HAP-1 (cell line): ENCODE data around the gene PKP2.
A peak's percentile ranks its signal among the peaks of the same experiment; 100 is the strongest.

Source experiments
- DNase-seq, 2 experiments: peaks; one replicate each; pipeline ENCODE4 v3.0.0-alpha.2; 2016 to 2020; ENCODE audit warnings: low spot score in 2 of 2
- H3K27me3 ChIP-seq: fragments of 250-450 bp; sonication (Bioruptor Pico); 2 replicates; pipeline ENCODE4 v1.5.1; 2020; ENCODE audit warnings: low read depth, mild to moderate bottlenecking, moderate library complexity
- H3K36me3 ChIP-seq: fragments of 250-450 bp; sonication (Bioruptor Pico); replicated peaks from 2 replicates; pipeline ENCODE4 v1.5.1; 2020; ENCODE audit warnings: mild to moderate bottlenecking
- H3K4me1 ChIP-seq: fragments of 250-450 bp; sonication (Bioruptor Pico); 2 replicates; pipeline ENCODE4 v1.5.1; 2020; ENCODE audit warnings: mild to moderate bottlenecking
- H3K4me3 ChIP-seq: fragments of 250-450 bp; sonication (Bioruptor Pico); 2 replicates; pipeline ENCODE4 v1.5.1; 2020; ENCODE audit warnings: mild to moderate bottlenecking, moderate library complexity
- H3K9me3 ChIP-seq: fragments of 250-450 bp; sonication (Bioruptor Pico); 2 replicates; pipeline ENCODE4 v1.5.1; 2020; ENCODE audit warnings: mild to moderate bottlenecking, moderate library complexity
- in situ Hi-C: fragments of 300-500 bp; cut with MboI; formaldehyde crosslinking; loops from 3 replicates; pipeline ENCODE4 v1.14.3; 2020; ENCODE audit warnings: low sequenced_read_pairs, inconsistent platforms, mixed read lengths

Gene PKP2

GRCh38 chr12:32896432-32897280 lies at the start of gene PKP2:
Gene PKP2, minus strand, starts transcription at chr12:32896777. Its CDS starts 46 bp downstream, at chr12:32896731.
- Histone ChIP-seq H3K9me3 (no peaks in the 10 kb centered on the region), H3K27me3 (no peaks in the 10 kb centered on the region), H3K36me3 (no peaks in the 10 kb centered on the region), H3K4me3 (peak within 1 kb of the TSS; percentile 69), H3K4me1 (peaks cover 46% of the 10 kb centered on the region)
- DNase-seq, result peak; percentile 50 to 79
- in situ Hi-C loops, result no loop called here

DNA sequence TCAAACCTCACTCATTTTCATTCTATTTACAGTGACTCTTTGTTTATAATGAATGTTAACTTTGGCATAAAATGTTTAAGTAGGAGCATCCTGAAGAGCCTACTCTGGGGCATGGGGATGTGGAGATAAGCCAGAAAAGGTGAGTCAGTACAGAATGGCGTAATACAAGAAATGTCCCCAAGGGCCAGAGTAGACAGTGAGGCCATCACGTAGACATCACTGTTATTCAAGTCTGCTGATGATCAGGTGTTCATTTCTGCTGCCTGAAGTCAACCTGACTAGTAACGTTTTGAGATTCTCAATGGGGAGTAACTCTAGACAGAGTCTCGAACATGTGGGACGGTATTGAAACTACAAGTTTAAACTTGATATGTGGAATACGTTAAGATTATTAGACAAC lies 47.6 kb upstream of the PKP2 start:
- H3K4me3 ChIP-seq, result no peak overlapping the region
- DNase-seq, result no peak
- H3K36me3 ChIP-seq, result no peaks in the 10 kb centered on the region
- H3K9me3 ChIP-seq, result no peaks in the 10 kb centered on the region
- H3K27me3 ChIP-seq, result no peaks in the 10 kb centered on the region
- in situ Hi-C loops, result loop anchor here (25.0 kb wide), 1 partner anchor 1068 kb away; the partner anchor contains the start of gene ALG10
- H3K4me1 ChIP-seq, result no peaks in the 10 kb centered on the region

GRCh38 chr12:32939801-32940200 lies 43.2 kb upstream of the PKP2 start:
- no peak for DNase-seq
- Histone ChIP-seq H3K36me3 (no peaks in the 10 kb centered on the region), H3K4me1 (no peaks in the 10 kb centered on the region), H3K4me3 (no peak overlapping the region), H3K27me3 (peaks cover 3% of the 10 kb centered on the region; the same call in 1 of the 2 replicates), H3K9me3 (no peaks in the 10 kb centered on the region)
- in situ Hi-C loops, result loop anchor here (10.0 to 25.0 kb wide), 2 partner anchors 175 to 1072 kb away; partner anchors contain the start of gene ALG10

DNA sequence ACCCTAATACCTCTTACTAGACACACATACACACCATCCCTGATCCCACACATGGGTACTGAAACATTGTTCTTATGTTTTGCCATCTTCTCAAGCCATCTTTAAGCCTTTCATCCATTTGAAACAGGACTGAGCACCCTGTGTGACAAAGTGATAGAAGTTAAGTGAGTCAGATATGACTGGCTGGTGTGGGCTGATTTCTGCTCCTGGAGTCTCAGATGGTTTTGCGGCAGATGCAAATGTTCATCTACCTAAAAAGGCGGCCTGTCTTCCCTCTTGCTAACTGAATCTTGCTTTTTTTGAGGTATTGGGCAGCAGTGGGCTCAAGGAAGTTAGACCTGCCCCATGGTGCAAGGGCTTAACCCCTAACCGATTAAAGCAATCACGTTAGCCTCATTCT lies 30.4 kb upstream of the PKP2 start:
- no peaks in the 10 kb centered on the region for H3K36me3 ChIP-seq
- no peaks in the 10 kb centered on the region; the same call in 1 of the 2 replicates for H3K27me3 ChIP-seq
- no peak overlapping the region for H3K4me3 ChIP-seq
- in situ Hi-C loops, result loop anchor here (25.0 kb wide), 1 partner anchor 1085 kb away; the partner anchor contains the start of gene ALG10
- no peaks in the 10 kb centered on the region for H3K9me3 ChIP-seq
- no peak for DNase-seq
- no peaks in the 10 kb centered on the region for H3K4me1 ChIP-seq

DNA sequence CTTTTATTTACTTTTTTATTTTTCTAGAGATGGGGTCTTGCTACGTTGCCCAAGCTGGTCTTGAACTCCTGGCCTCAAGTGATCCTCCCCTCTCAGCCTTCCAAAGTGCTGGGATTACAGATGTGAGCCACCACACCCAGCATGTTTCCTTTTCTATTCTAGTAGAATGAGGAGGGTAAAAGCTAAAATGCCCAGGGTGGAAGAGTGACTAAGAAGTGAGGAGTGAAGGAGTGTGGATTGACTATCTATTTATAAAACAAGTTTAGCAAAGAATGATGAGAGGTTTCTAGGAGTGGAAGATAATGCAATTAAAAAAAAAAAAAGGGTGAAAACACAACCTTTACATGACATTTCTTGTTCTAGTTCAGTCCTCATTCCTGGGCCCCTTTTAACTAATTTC lies 29.8 kb upstream of the PKP2 start:
- H3K4me3 ChIP-seq, result no peak overlapping the region
- in situ Hi-C loops, result loop anchor here (25.0 kb wide), 1 partner anchor 1086 kb away; the partner anchor contains the start of gene ALG10
- no peaks in the 10 kb centered on the region for H3K9me3 ChIP-seq
- no peaks in the 10 kb centered on the region for H3K36me3 ChIP-seq
- H3K4me1 ChIP-seq, result no peaks in the 10 kb centered on the region
- no peaks in the 10 kb centered on the region; the same call in 1 of the 2 replicates for H3K27me3 ChIP-seq
- no peak for DNase-seq

DNA sequence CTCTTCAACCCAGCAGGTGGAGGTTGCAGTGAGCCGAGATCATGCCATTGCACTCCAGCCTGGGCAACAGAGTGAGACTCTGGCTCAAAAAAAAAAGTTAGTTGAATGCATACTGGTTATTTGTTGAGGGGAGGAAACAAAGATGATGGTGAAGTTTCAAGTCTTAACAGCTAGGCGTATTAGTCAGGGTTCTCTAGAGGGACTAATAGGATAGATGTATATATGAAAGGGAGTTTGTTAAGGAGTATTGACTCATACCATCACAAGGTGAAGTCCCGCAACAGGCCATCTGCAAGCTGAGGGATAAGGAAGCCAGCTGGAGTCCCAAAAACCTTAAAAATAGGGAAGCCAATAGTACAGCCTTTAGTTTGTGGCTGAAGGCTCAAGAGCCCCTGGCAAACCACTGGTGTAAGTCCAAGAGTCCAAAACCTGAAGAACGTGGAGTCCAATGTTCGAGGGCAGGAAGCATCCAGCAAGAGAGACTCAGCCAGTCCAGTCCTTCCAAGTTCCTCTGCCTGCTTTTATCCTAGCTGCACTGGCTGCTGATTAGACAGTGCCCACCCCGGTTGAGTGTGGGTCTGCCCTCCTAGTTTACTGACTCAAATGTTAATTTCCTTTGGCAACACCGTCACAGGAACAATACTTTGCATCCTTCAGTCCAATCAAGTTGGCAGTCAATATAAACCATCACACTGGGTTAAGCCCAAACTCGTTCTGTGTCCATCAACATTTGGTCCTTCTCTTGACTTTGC lies 26.1 kb upstream of the PKP2 start:
- in situ Hi-C loops, result no loop called here
- H3K4me1 ChIP-seq, result no peaks in the 10 kb centered on the region
- H3K36me3 ChIP-seq, result no peaks in the 10 kb centered on the region
- no peak for DNase-seq
- H3K4me3 ChIP-seq, result no peak overlapping the region
- no peaks in the 10 kb centered on the region for H3K9me3 ChIP-seq
- no peaks in the 10 kb centered on the region for H3K27me3 ChIP-seq

DNA sequence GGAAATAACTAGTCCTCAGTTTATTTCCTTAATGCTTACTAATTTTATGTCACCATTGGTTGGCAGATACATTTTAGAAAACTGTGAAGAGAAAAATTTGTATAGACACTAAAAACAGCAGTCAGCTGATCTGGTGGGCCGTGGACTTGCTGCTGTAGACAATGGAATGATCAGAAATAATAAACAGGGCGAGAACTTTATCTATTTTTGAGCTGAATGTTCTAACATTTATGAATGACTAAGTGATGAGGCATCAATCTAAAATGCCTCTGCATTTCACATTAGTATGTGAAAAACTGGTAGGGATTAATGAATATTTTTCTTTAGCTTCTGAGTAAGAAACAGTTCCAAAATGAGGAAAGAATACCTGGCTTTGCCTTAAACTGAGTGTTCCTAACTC lies 24.8 kb upstream of the PKP2 start:
- H3K36me3 ChIP-seq, result no peaks in the 10 kb centered on the region
- in situ Hi-C loops, result no loop called here
- no peaks in the 10 kb centered on the region for H3K9me3 ChIP-seq
- H3K4me3 ChIP-seq, result no peak overlapping the region
- DNase-seq, result no peak
- no peaks in the 10 kb centered on the region for H3K27me3 ChIP-seq
- H3K4me1 ChIP-seq, result no peaks in the 10 kb centered on the region

DNA sequence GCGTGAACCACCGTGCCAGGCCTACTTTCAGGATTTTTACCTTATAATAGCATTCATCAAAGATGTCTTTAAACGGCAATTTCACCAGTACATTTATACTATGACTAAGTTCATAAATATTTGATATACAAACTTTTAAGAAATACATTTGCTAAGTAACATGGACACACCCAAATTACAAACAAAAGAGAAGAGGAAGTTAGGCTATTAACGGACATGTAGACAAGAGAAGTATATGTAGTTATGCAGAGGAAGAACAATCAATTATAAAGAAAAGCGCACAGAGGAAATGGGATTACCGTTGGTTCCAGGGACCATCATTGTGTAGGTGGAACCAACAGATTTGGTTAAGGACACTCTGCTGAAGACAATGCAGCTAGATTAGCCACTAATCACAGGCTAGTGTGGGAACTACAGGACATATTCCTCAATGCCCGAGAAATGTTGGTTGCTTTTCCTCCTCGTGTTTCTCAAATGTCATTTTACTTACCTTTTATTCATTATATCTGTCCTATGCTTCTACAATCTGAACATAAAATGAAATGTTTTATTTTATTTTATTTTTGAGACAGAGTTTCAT lies 24.0 kb upstream of the PKP2 start:
- DNase-seq, result no peak
- Histone ChIP-seq H3K4me1 (no peaks in the 10 kb centered on the region), H3K36me3 (no peaks in the 10 kb centered on the region), H3K4me3 (no peak overlapping the region), H3K9me3 (no peaks in the 10 kb centered on the region), H3K27me3 (no peaks in the 10 kb centered on the region)
- in situ Hi-C loops, result no loop called here

- in situ Hi-C loops, result no loop called here
Measured at GRCh38 chr12:32918890-32919801, 22.6 kb upstream of the PKP2 start.

DNA sequence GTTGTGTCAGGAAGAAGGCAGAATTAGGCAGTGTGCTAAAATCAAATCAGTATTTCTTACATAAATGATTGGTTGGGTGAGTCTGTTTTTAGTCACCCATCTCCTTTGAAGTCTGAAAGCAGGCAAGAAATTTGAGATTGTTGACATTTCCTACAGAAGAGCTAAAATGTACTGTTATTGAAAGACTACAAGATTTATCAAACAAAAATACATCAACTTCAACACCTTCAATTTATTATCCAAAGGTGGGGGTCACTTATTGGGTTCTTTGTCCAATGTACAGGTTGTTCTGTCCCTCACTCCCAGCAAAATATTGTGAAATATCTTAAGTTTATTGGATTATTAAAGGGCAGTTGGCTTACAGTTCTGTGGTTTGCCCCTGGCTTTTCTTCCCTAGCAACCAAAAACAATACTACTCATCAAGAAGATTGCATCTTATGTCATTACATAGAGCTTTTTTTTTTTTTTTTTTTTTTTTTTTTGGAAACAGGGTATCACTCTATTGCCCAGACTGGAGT lies 20.6 kb upstream of the PKP2 start:
- no peaks in the 10 kb centered on the region for H3K36me3 ChIP-seq
- no peak for DNase-seq

More at GRCh38 chr12:32918890-32919801, 22.6 kb upstream of the PKP2 start:
- Histone ChIP-seq H3K36me3 (no peaks in the 10 kb centered on the region), H3K4me3 (no peak overlapping the region), H3K9me3 (no peaks in the 10 kb centered on the region), H3K4me1 (no peaks in the 10 kb centered on the region), H3K27me3 (no peaks in the 10 kb centered on the region)
- peak; percentile 42 to 61 for DNase-seq

GRCh38 chr12:32907898-32908476 lies 11.4 kb upstream of the PKP2 start:
- no peaks in the 10 kb centered on the region for H3K9me3 ChIP-seq
- H3K4me3 ChIP-seq, result no peak overlapping the region
- peaks cover 4% of the 10 kb centered on the region for H3K4me1 ChIP-seq
- in situ Hi-C loops, result loop anchor here (10.0 kb wide), 1 partner anchor 153 kb away; the partner anchor contains the start of gene YARS2
- H3K27me3 ChIP-seq, result no peaks in the 10 kb centered on the region
- DNase-seq, result no peak
- H3K36me3 ChIP-seq, result no peaks in the 10 kb centered on the region

More for the DNA sequence above, 20.6 kb upstream of the PKP2 start:
- Histone ChIP-seq H3K4me3 (no peak overlapping the region), H3K27me3 (no peaks in the 10 kb centered on the region), H3K9me3 (no peaks in the 10 kb centered on the region), H3K4me1 (no peaks in the 10 kb centered on the region)
- in situ Hi-C loops, result no loop called here

GRCh38 chr12:32907166-32907565 lies 10.6 kb upstream of the PKP2 start:
- DNase-seq, result no peak
- no peak overlapping the region for H3K4me3 ChIP-seq
- H3K36me3 ChIP-seq, result no peaks in the 10 kb centered on the region
- in situ Hi-C loops, result loop anchor here (10.0 kb wide), 1 partner anchor 152 kb away; the partner anchor contains the start of gene YARS2
- H3K4me1 ChIP-seq, result peaks cover 6% of the 10 kb centered on the region
- no peaks in the 10 kb centered on the region for H3K9me3 ChIP-seq
- H3K27me3 ChIP-seq, result no peaks in the 10 kb centered on the region
